ENCODE measurements around the gene WWC2.

DNA sequence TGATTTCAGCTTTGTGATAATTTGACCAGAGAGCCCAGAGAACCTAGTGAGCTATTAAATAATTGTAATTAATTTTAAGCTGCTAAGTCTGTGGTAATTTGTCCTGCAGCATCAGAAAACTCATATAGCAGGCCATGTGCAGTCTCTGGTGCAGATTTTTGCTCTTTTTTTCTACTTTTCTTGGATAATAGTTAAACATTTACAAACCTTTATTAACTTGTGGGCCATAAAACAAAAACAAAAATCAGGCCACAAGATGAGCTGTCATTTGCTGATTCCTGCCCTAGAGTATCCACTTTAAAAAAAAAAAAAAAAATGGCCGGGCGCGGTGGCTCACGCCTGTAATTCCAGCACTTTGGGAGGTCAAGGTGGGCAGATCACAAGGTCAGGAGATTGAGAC, 121.2 kb downstream of the WWC2 start:
- no peak for TF ChIP-seq POLR2A (IDR thresholded peaks at IDR 0.05; ENCODE audit: low read length)
- TF ChIP-seq GATA1 (IDR thresholded peaks at IDR 0.05; ENCODE audit: low read depth, low read length) = no peak

All from erythroblast (primary cell).